Islet precursor cell (in vitro differentiated cells): ENCODE measurements around the gene SAFB2.

Source experiments
- DNase-seq: peaks from one replicate; pipeline ENCODE4 v3.0.0-alpha.2; 2018

Gene SAFB2

DNA sequence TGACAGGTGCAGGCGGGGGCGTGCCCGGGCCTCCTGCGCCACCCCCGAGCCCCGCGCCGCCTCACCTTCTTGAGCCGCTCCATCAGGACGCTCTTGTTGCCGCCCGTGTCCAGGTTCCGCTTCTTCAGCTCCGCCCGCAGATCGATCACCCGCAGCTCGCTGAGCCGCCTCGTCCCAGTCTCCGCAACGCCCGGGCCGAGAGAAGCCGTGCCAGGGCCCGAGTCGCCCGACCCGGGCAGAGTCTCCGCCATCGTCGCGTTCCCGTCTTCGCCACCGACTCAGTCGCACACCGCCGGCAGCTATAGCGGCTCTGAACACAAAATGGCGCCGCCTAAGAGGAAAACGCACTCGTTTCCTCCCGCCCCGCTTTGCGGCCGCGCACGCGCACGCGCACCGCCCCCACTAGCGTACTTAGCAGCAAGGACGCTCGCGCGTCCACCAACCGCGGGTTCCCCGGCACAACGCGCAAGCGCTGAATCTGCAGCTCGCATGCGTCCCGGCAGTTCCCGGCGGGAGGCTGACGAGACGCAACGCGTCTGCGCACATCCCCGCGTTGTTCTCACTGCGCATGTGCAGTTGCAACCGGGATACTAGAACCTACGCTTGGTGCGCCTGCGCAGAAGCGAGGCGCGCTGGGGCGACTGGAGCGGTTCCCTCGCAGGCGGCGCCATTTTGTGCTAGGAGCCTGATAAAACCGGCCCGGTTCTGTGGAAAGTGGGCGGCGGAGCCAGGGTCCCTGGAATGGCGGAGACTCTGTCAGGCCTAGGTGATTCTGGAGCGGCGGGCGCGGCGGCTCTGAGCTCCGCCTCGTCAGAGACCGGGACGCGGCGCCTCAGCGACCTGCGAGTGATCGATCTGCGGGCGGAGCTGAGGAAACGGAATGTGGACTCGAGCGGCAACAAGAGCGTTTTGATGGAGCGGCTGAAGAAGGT is at the start of gene SAFB2, which contains the start of gene SAFB:
Gene SAFB2 (minus strand): TSS at position 312 of the 932 bp plus-strand sequence. CDS start 61 bp downstream, at position 251.
Gene SAFB (plus strand): TSS at position 619 of the 932 bp plus-strand sequence. CDS start 123 bp downstream, at position 742.
- peak; percentile 100 for DNase-seq

- DNase-seq = no peak
Observed at GRCh38 chr19:5671600-5671999, 49.0 kb upstream of the SAFB2 start.

DNA sequence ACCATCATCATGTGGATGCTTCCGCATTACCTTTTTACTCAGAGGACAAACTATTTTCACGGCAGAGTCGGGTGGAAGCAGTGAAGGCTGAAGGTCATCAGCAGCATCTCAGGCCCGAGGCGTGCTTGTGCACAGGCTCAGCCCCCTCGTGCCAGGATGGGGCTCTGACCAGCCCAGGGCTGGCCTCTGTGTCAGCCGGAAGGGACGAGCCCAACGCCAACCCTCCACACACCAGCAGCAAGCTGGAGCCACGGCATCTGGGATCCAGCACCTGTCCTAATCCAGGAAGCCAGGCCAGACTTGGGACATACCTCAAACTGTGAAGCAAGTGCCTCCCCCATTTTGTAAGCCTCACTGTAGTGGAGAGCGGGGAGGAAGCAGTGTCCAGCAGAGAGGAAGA is 46.6 kb upstream of the SAFB2 start:
- DNase-seq = no peak

- DNase-seq = peak; percentile 97
Observed at GRCh38 chr19:5667751-5668271, 45.2 kb upstream of the SAFB2 start.

DNA sequence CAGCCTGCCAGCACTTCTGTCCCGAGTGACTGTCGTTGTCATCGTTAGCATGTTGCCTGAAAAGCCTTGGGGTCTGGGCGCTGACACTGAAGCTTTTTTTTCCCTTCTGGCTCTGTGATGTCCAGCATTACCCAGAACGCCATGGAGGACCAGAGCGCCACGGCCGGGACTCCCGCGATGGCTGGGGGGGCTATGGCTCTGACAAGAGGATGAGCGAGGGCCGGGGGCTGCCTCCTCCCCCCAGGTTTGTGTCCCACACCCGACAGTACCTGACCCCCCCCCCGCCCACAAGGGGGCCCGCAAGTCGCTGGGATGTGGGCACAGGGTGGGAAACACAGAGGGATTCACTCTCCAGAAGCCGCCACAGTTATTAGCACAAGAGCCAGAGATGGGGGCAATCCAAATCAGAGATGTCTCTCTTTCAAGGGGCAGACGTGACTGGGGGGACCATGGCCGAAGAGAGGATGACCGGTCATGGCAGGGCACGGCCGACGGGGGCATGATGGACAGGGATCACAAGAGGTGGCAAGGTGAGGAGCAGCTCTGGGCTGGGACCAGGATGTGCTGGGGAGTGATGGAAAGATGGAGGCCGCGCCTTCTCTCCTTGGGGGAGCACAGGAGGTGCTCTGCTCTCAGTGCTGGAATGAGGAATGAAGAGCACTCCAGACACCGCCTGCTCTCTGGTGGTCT is 44.5 kb upstream of the SAFB2 start:
- DNase-seq = no peak

DNA sequence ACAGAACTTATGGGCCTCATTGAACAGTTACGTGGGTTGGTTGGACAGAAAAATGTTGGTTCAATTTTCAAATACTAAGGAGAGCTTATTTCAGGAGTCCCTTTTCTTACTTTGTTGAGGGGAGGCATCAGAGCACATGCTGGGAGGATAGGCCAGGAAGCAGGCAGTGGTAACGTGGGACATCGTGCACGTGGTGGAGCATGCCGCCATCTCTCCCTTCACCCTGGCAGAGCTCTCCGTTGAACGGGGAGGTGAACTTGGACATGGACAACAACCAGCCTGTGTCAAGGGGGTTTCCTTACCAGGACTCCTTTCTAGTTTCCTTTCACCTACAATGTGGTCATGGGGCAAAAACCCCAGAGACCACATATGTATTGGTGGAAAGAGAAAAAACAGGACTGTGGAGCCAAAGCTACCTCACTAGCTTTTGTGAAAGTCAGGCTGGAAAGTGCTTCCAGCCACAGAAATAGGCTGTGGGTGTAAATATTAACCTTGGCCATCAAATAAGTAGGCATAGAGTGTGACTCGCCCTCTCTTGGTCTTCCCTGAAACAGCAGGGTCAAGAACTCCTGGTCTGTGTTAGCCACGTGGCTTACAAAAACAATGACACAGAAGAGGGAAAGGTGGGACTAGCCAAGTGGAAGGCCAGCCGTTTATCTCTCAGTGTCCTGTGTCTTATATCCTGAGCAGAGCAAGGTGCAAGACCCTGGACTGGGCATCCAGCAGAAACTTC is 43.4 kb upstream of the SAFB2 start:
- DNase-seq = no peak

GRCh38 chr19:5664515-5664914 is 41.9 kb upstream of the SAFB2 start:
- DNase-seq = no peak

- DNase-seq = no peak
Observed at GRCh38 chr19:5663904-5664303, 41.3 kb upstream of the SAFB2 start.

DNA sequence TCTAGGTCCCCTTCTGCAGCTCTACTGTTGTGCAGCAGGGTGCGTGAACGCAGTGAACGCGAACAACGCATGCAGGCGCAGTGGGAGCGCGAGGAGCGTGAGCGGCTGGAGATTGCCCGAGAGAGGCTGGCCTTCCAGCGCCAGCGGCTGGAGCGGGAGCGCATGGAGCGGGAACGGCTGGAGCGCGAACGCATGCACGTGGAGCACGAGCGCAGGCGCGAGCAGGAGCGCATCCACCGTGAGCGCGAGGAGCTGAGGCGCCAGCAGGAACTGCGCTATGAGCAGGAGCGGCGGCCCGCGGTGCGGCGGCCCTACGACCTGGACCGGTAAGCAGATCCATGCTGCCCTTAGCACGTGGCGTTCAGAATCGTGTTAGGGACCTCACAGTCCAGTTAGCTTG is 38.9 kb upstream of the SAFB2 start:
- DNase-seq = no peak

DNA sequence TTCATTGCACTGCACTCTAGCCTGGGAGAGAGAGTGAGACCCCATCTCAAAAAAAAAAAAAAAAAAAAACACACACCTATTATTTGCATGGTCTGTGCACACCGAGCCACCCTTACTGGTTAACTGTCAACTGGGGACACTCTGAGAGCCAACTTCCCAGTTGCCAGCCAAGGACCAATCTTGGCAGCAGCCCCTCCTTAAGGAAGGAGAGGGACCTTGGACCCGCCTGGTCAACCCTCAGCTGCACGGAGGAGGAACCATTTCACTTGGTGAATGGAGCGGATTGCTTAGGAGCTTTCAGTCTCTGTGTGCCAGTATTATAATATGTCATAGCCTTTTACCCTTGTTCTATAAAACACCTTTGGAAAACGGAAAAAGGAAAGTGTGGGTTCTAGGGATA is 32.8 kb upstream of the SAFB2 start:
- DNase-seq = no peak

GRCh38 chr19:5654931-5655330 is 32.4 kb upstream of the SAFB2 start:
- no peak for DNase-seq

DNA sequence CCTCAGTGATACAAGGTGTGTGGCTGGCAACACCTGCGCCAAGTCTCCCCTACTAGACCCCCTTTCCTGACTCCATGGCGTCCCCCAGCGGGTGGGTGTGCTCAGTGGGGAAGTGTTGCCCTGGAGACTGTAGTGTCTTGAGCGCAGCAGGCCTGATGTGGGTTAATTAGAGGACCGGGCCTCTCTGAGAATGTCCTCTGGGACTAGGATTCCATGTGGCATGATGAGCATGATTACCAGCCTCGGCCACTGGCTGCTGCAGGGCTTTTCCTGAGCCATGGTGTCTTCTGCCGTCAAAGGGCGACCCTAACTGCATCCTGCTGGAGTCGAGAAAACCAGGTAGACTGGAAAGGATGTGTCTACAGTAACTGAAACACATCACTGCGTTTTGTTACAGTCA is 29.7 kb upstream of the SAFB2 start:
- DNase-seq = no peak

GRCh38 chr19:5651361-5651760 is 28.8 kb upstream of the SAFB2 start:
- DNase-seq = no peak

- no peak for DNase-seq
Observed at GRCh38 chr19:5648464-5648863, 25.9 kb upstream of the SAFB2 start.

- DNase-seq = no peak
Observed at GRCh38 chr19:5646703-5647102, 24.1 kb upstream of the SAFB2 start.

DNA sequence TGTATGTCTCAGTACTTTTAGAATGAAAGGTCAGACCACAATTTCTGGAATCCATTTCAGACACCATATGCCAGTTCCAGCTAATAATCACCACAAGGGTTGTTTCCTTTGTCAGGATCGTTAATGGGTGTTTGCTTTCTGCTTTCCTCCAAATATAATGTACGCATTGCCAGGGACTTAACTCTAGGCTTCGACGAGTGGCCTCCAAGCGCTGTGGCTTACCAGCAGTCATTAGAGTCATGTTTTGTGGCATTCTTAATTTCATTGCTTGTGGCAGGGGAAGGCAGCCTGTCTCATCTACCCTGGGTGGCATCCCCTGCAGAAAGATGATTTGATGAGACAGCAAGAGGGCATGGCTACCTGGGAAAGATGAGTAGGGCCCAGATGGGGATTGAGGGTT is 22.8 kb upstream of the SAFB2 start:
- no peak for DNase-seq

GRCh38 chr19:5644037-5644436 is 21.5 kb upstream of the SAFB2 start:
- DNase-seq = no peak

GRCh38 chr19:5643060-5643459 is 20.5 kb upstream of the SAFB2 start:
- DNase-seq = no peak

GRCh38 chr19:5642204-5642603 is 19.6 kb upstream of the SAFB2 start:
- no peak for DNase-seq

DNA sequence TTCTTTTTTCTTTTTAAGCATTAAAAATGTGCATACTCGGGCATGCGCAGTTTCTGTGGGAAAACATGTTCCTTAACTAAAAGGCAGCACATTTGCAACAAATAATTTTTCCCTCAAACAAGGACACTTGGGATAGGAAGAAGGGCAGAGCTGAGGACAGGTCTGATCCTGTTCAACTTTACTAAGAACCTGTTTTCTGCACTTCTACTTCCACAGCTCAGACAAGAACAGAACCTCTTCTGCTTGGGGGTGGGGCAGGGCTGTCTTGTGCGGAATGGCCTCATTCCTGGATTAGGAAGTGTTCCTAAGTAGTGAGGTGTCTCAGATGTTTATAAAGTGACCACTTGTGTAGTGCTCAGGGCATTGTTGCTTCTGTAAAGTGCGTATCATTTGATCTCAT is 18.6 kb upstream of the SAFB2 start:
- no peak for DNase-seq

- DNase-seq = no peak
Observed at GRCh38 chr19:5637971-5638370, 15.4 kb upstream of the SAFB2 start.

- no peak for DNase-seq
Observed at GRCh38 chr19:5635427-5635826, 12.9 kb upstream of the SAFB2 start.

- DNase-seq = no peak
Observed at GRCh38 chr19:5632657-5633056, 10.1 kb upstream of the SAFB2 start.
